Suprapubic skin (tissue), 4 donors: ENCODE measurements around the gene SLC9A9. TPM values are rescaled to one million over a fixed set of nuclear protein-coding genes. Genes with fewer than 3 reads are reported as not detected.

Source experiments
- DNase-seq, 2 donors: peaks; one replicate each; pipeline ENCODE4 v3.0.0-alpha.2; 2019; ENCODE audit warnings: low spot score in 2 of 2
- H3K27ac ChIP-seq: fragments of 200-600 bp; sonication (generic); one replicate; pipeline ENCODE4 v1.5.1; 2019
- H3K27me3 ChIP-seq: fragments of 200-600 bp; sonication (generic); one replicate; pipeline ENCODE4 v1.5.1; 2019
- H3K36me3 ChIP-seq: fragments of 200-600 bp; sonication (generic); one replicate; pipeline ENCODE4 v1.5.1; 2019
- H3K4me1 ChIP-seq: fragments of 200-600 bp; sonication (generic); one replicate; pipeline ENCODE4 v1.5.1; 2019
- H3K4me3 ChIP-seq: fragments of 200-600 bp; sonication (generic); one replicate; pipeline ENCODE4 v1.5.1; 2019; ENCODE audit warnings: mild to moderate bottlenecking
- H3K9me3 ChIP-seq: fragments of 200-600 bp; sonication (generic); one replicate; pipeline ENCODE4 v1.5.1; 2019
- EP300 ChIP-seq: sonication (generic); formaldehyde crosslinking; IDR thresholded peaks from one replicate; pipeline ENCODE4 v1.6.1; 2017; ENCODE audit warnings: antibody characterized with exemption
- POLR2A ChIP-seq, 2 donors: fragments of 450-650 bp; IDR thresholded peaks; one replicate each; pipeline ENCODE4 v1.6.1; 2017; ENCODE audit warnings: antibody characterized with exemption in 2 of 2, mild to moderate bottlenecking in 2 of 2, moderate library complexity in 2 of 2
- POLR2AphosphoS5 ChIP-seq, 3 donors: sonication (generic); formaldehyde crosslinking; IDR thresholded peaks; one replicate each; pipeline ENCODE4 v1.6.1; 2017; ENCODE audit warnings: antibody characterized with exemption in 3 of 3
- WGBS: methylation state at CpG from one replicate; pipeline ENCODE4 v1.1.5; 2018; 5-methylcytosine and 5-hydroxymethylcytosine counted together
- total RNA-seq, 4 donors: library from RNA; depleted of rRNA; stranded (reverse); fragments of >200 nt; gene quantifications; one replicate each; pipeline ENCODE4 v1.1.0, GENCODE V29; 2016
- TF ChIP-seq, protein P1 (sequence below), 2 donors: fragments of 200-600 bp in 1 of 2; fragments of 450-650 bp in 1 of 2; sonication (generic) in 1 of 2; IDR thresholded peaks; one replicate each; pipeline ENCODE4 v1.5.1; 2016 to 2019; ENCODE audit warnings: antibody characterized with exemption in 2 of 2, mild to moderate bottlenecking in 1 of 2, moderate library complexity in 1 of 2

Gene SLC9A9
- total RNA-seq, 4 donors from 2014 or later = 16.6 to 51.0 (median 30.0) TPM

DNA sequence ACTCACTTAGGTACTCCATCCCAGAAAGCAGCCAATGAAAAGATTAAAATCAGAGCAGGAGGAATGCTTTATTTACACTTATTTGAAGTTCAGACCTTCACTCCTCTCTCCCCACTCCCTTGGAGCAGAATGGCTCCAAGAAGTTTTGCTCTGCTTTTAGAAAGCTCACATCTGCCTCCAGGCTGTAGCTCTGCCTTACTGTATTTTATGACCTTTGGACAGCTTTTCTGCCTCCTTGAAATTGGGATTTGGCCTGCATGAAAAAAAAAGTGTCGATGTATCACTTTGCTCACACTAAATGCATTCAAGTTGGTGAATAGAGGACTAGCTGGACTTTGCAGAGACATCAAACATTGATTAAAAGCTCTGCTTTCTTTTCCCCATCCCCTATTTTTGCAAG is 95.3 kb downstream of the SLC9A9 start:
- Histone ChIP-seq H3K4me1 (no peaks in the 10 kb centered on the region), H3K27me3 (no peaks in the 10 kb centered on the region), H3K27ac (no peak overlapping the region), H3K36me3 (no peaks in the 10 kb centered on the region), H3K4me3 (no peak overlapping the region), H3K9me3 (no peaks in the 10 kb centered on the region)
- WGBS = 24% methylated on average over 1 of the region's 1 CpG
- no peak for DNase-seq
- TF ChIP-seq POLR2AphosphoS5 (IDR thresholded peaks at IDR 0.05) (no peak), EP300 (no peak), POLR2A (IDR thresholded peaks at IDR 0.05) (no peak)
- TF ChIP-seq, protein P1, sequence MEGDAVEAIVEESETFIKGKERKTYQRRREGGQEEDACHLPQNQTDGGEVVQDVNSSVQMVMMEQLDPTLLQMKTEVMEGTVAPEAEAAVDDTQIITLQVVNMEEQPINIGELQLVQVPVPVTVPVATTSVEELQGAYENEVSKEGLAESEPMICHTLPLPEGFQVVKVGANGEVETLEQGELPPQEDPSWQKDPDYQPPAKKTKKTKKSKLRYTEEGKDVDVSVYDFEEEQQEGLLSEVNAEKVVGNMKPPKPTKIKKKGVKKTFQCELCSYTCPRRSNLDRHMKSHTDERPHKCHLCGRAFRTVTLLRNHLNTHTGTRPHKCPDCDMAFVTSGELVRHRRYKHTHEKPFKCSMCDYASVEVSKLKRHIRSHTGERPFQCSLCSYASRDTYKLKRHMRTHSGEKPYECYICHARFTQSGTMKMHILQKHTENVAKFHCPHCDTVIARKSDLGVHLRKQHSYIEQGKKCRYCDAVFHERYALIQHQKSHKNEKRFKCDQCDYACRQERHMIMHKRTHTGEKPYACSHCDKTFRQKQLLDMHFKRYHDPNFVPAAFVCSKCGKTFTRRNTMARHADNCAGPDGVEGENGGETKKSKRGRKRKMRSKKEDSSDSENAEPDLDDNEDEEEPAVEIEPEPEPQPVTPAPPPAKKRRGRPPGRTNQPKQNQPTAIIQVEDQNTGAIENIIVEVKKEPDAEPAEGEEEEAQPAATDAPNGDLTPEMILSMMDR (IDR thresholded peaks at IDR 0.05) = no peak

GRCh38 chr3:143751643-143752178 is 96.6 kb downstream of the SLC9A9 start:
- no peak for DNase-seq
- Histone ChIP-seq H3K27me3 (no peaks in the 10 kb centered on the region), H3K4me3 (no peak overlapping the region), H3K27ac (no peak overlapping the region), H3K4me1 (no peaks in the 10 kb centered on the region), H3K36me3 (no peaks in the 10 kb centered on the region), H3K9me3 (no peaks in the 10 kb centered on the region)
- WGBS = 79% methylated on average over 4 of the region's 4 CpGs
- TF ChIP-seq POLR2A (IDR thresholded peaks at IDR 0.05) (no peak), POLR2AphosphoS5 (IDR thresholded peaks at IDR 0.05) (no peak), EP300 (no peak)
- TF ChIP-seq, protein P1 (IDR thresholded peaks at IDR 0.05) = no peak

DNA sequence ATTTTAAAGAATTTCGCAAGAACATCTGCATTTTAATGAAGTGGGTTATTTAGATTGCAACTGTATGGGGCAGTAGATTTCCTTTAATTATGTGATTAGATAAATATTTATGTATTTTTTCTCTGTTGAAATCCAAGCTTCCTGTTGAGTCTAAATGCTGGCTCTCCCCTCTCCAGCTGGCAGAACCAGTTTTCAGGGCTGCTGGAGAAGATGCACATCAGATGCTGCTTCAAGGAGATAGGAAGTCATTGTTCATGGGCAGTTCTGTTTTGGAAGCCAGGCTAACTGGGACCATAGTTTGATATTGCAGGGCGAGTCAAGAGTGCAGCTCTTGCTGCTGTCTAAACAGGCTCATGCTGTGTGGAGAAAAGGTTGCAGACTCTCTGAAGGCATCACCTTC is 97.4 kb downstream of the SLC9A9 start:
- TF ChIP-seq, protein P1 (IDR thresholded peaks at IDR 0.05) = no peak
- no peak for TF ChIP-seq POLR2AphosphoS5 (IDR thresholded peaks at IDR 0.05)
- no peak for TF ChIP-seq EP300
- no peak for TF ChIP-seq POLR2A (IDR thresholded peaks at IDR 0.05)
- no peak overlapping the region for H3K4me3 ChIP-seq
- H3K27ac ChIP-seq = no peak overlapping the region
- 81% methylated on average over 2 of the region's 2 CpGs for WGBS
- DNase-seq = no peak
- H3K36me3 ChIP-seq = no peaks in the 10 kb centered on the region
- no peaks in the 10 kb centered on the region for H3K27me3 ChIP-seq
- no peaks in the 10 kb centered on the region for H3K9me3 ChIP-seq
- H3K4me1 ChIP-seq = no peaks in the 10 kb centered on the region

GRCh38 chr3:143749926-143750325 is 98.3 kb downstream of the SLC9A9 start:
- Histone ChIP-seq H3K27me3 (no peaks in the 10 kb centered on the region), H3K9me3 (no peaks in the 10 kb centered on the region), H3K27ac (no peak overlapping the region), H3K4me1 (no peaks in the 10 kb centered on the region), H3K4me3 (no peak overlapping the region), H3K36me3 (no peaks in the 10 kb centered on the region)
- WGBS = 85% methylated on average over 5 of the region's 5 CpGs
- no peak for DNase-seq
- TF ChIP-seq, protein P1 (IDR thresholded peaks at IDR 0.05) = no peak
- TF ChIP-seq POLR2AphosphoS5 (IDR thresholded peaks at IDR 0.05) (no peak), EP300 (no peak), POLR2A (IDR thresholded peaks at IDR 0.05) (no peak)

DNA sequence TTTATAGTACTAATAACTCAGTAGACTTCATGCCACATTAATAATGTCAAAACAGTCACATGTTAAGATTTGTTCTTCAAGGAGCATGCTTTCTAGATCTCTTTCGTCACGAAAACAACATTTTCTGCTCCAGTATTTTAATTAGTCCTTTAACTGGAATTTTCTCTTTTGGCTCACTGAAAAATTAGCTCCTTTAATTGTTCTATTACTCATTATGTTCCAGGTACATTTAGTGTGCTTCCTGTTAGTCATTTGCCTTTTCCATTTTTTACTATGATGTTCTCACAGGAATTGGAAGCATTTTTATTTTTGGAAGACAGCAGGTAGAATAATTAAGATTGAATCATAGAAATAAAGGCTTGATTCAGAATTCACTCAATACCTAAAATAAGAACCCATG is 111.2 kb downstream of the SLC9A9 start:
- 56% methylated on average over 2 of the region's 2 CpGs for WGBS
- Histone ChIP-seq H3K4me3 (no peak overlapping the region), H3K36me3 (no peaks in the 10 kb centered on the region), H3K9me3 (no peaks in the 10 kb centered on the region), H3K27ac (no peak overlapping the region), H3K27me3 (no peaks in the 10 kb centered on the region), H3K4me1 (no peaks in the 10 kb centered on the region)
- no peak for TF ChIP-seq POLR2A (IDR thresholded peaks at IDR 0.05)
- TF ChIP-seq EP300 = no peak
- TF ChIP-seq, protein P1 (IDR thresholded peaks at IDR 0.05) = no peak
- TF ChIP-seq POLR2AphosphoS5 (IDR thresholded peaks at IDR 0.05) = no peak
- DNase-seq = no peak
